NT2/D1 (cell line): ENCODE results near the gene P2RX1.
"Not testable (repeated sequence)": the region's sequence is repeated elsewhere in the genome, so short reads cannot be mapped to it uniquely, and the experiment has no call there.

ENCODE experiments used
- DNase-seq: peaks from one replicate; pipeline ENCODE4 v3.0.0-alpha.2; 2011; ENCODE audit warnings: low read depth, low spot score
- H3K27me3 ChIP-seq: 2 replicates; pipeline ENCODE4 v1.6.0; 2011; ENCODE audit warnings: mild to moderate bottlenecking; ENCODE audit not compliant: insufficient read length, insufficient read depth
- H3K36me3 ChIP-seq: 2 replicates; pipeline ENCODE4 v1.6.1; 2011; ENCODE audit warnings: mild to moderate bottlenecking, low read length, mixed read lengths; ENCODE audit not compliant: insufficient read depth, insufficient read length
- H3K4me1 ChIP-seq: 2 replicates; pipeline ENCODE4 v1.5.1; 2011; ENCODE audit not compliant: insufficient read depth, insufficient read length
- H3K4me3 ChIP-seq: 2 replicates; pipeline ENCODE4 v1.5.1; 2011; ENCODE audit warnings: low read depth; ENCODE audit not compliant: insufficient read length
- H3K9ac ChIP-seq: 2 replicates; pipeline ENCODE4 v1.6.0; 2011; ENCODE audit warnings: low read depth; ENCODE audit not compliant: insufficient read length
- H3K9me3 ChIP-seq: 2 replicates; pipeline ENCODE4 v1.5.1; 2011; ENCODE audit warnings: mild to moderate bottlenecking, low read length; ENCODE audit not compliant: insufficient read depth
- SUZ12 ChIP-seq: IDR thresholded peaks from 2 replicates; pipeline ENCODE4 v1.6.1; 2011; ENCODE audit not compliant: insufficient read length, insufficient read depth; ENCODE audit errors: extremely low read depth
- YY1 ChIP-seq: IDR thresholded peaks from 2 replicates; pipeline ENCODE4 v1.6.1; 2011; ENCODE audit not compliant: insufficient read length, insufficient read depth
- ZNF274 ChIP-seq: IDR thresholded peaks from 2 replicates; pipeline ENCODE4 v1.6.1; 2011; ENCODE audit warnings: mild to moderate bottlenecking, low read depth, low read length

The P2RX1 gene

GRCh38 chr17:3951420-3951819 is 35.2 kb upstream of the P2RX1 start:
- no peaks in the 10 kb centered on the region for H3K36me3 ChIP-seq
- H3K4me3 ChIP-seq, result no peak overlapping the region
- H3K9ac ChIP-seq, result no peak overlapping the region
- H3K27me3 ChIP-seq, result no peaks in the 10 kb centered on the region
- peaks cover 4% of the 10 kb centered on the region for H3K4me1 ChIP-seq
- DNase-seq, result no peak
- TF ChIP-seq ZNF274, result no peak
- no peak for TF ChIP-seq YY1
- TF ChIP-seq SUZ12, result no peak
- H3K9me3 ChIP-seq, result no peaks in the 10 kb centered on the region

- H3K9ac ChIP-seq, result no peak overlapping the region
- no peaks in the 10 kb centered on the region for H3K27me3 ChIP-seq
- peaks cover 4% of the 10 kb centered on the region for H3K4me1 ChIP-seq
- TF ChIP-seq YY1 (no peak), SUZ12 (no peak), ZNF274 (no peak)
- no peak overlapping the region for H3K4me3 ChIP-seq
- DNase-seq, result no peak
- H3K36me3 ChIP-seq, result no peaks in the 10 kb centered on the region
- H3K9me3 ChIP-seq, result no peaks in the 10 kb centered on the region
These were observed 34.7 kb upstream of the P2RX1 start for GRCh38 chr17:3951003-3951402.

- no peaks in the 10 kb centered on the region for H3K27me3 ChIP-seq
- TF ChIP-seq SUZ12, result no peak
- DNase-seq, result no peak
- no peaks in the 10 kb centered on the region for H3K9me3 ChIP-seq
- no peaks in the 10 kb centered on the region for H3K36me3 ChIP-seq
- no peak overlapping the region for H3K9ac ChIP-seq
- H3K4me1 ChIP-seq, result peaks cover 5% of the 10 kb centered on the region
- no peak overlapping the region for H3K4me3 ChIP-seq
These were observed 34.3 kb upstream of the P2RX1 start for GRCh38 chr17:3950584-3950983.

GRCh38 chr17:3949418-3949817 is 33.2 kb upstream of the P2RX1 start:
- Histone ChIP-seq H3K4me1 (peaks cover 7% of the 10 kb centered on the region), H3K4me3 (no peak overlapping the region), H3K9ac (no peak overlapping the region), H3K36me3 (no peaks in the 10 kb centered on the region), H3K9me3 (no peaks in the 10 kb centered on the region), H3K27me3 (no peaks in the 10 kb centered on the region)
- DNase-seq, result no peak
- no peak for TF ChIP-seq YY1
- no peak for TF ChIP-seq SUZ12
- no peak for TF ChIP-seq ZNF274

- not testable (repeated sequence) for H3K27me3 ChIP-seq, H3K9ac ChIP-seq, H3K4me3 ChIP-seq, DNase-seq, H3K36me3 ChIP-seq, H3K4me1 ChIP-seq, H3K9me3 ChIP-seq
These were observed 32.3 kb upstream of the P2RX1 start for GRCh38 chr17:3948551-3948950.

GRCh38 chr17:3947318-3947810 is 31.1 kb upstream of the P2RX1 start:
- DNase-seq, result no peak
- TF ChIP-seq ZNF274 (no peak), YY1 (no peak), SUZ12 (no peak)
- peaks cover 5% of the 10 kb centered on the region for H3K36me3 ChIP-seq

GRCh38 chr17:3946711-3947235 is 30.5 kb upstream of the P2RX1 start:
- no peak overlapping the region for H3K9ac ChIP-seq
- no peaks in the 10 kb centered on the region for H3K9me3 ChIP-seq
- no peak for DNase-seq
- peaks cover 11% of the 10 kb centered on the region for H3K4me1 ChIP-seq
- no peak for TF ChIP-seq ZNF274
- no peak for TF ChIP-seq SUZ12
- TF ChIP-seq YY1, result no peak
- no peaks in the 10 kb centered on the region for H3K27me3 ChIP-seq
- peaks cover 7% of the 10 kb centered on the region for H3K36me3 ChIP-seq
- no peak overlapping the region for H3K4me3 ChIP-seq

More at GRCh38 chr17:3947318-3947810, 31.1 kb upstream of the P2RX1 start:
- H3K4me3 ChIP-seq, result no peak overlapping the region
- H3K4me1 ChIP-seq, result peaks cover 10% of the 10 kb centered on the region
- no peaks in the 10 kb centered on the region for H3K27me3 ChIP-seq
- H3K9ac ChIP-seq, result no peak overlapping the region
- no peaks in the 10 kb centered on the region for H3K9me3 ChIP-seq
